Endothelial cell of umbilical vein (primary cell): Measurements from ENCODE around the gene ATP9B. TPM values are rescaled to one million over a fixed set of nuclear protein-coding genes. Genes with fewer than 3 reads are reported as not detected.

Source experiments
- BruUV-seq: library from RNA; stranded (reverse); fragments of 400-500 nt; replicated peaks from 2 replicates; lab custom pipeline; 2021; lab: Mats Ljungman, UMichigan
- CTCF ChIA-PET: fragments of 300-600, 350-600 bp; sonication (Branson Sonifier 250); formaldehyde crosslinking; loops from one replicate; lab custom pipeline; 2021; ENCODE audit warnings: antibody characterized with exemption, inconsistent platforms; lab: Charles Lee
- POLR2A ChIA-PET: fragments of 300-600, 350-600 bp; sonication (Branson Sonifier 250); formaldehyde crosslinking; loops from one replicate; lab custom pipeline; 2021; ENCODE audit warnings: antibody characterized with exemption, inconsistent platforms; lab: Charles Lee
- DNase-seq: peaks from one replicate; pipeline ENCODE4 v3.0.0-alpha.2; 2011; ENCODE audit warnings: low read depth, low spot score
- FAIRE-seq: peaks from 2 replicates; lab custom pipeline; 2011; peaks lifted over from hg19 to GRCh38; lab: Jason Lieb, UNC
- H2AFZ ChIP-seq: 2 replicates; pipeline ENCODE4 v1.6.0; 2012; ENCODE audit warnings: low read depth, low read length, control low read depth, inconsistent platforms
- H3K27ac ChIP-seq: 2 replicates; pipeline ENCODE4 v1.5.1; 2011; ENCODE audit warnings: low read depth, mild to moderate bottlenecking, control low read depth, low read length, moderate library complexity; ENCODE audit not compliant: insufficient read depth
- H3K27me3 ChIP-seq, 2 experiments: 2 replicates each; pipeline versions ENCODE4 v1.6.0 to v1.6.1; 2011; ENCODE audit warnings: low read length in 2 of 2, mixed read lengths in 1 of 2; ENCODE audit not compliant: control insufficient read depth in 2 of 2, insufficient read depth in 2 of 2
- H3K36me3 ChIP-seq, 2 experiments: 2 replicates in 1 of 2; 3 replicates in 1 of 2; pipeline ENCODE4 v1.5.1; 2011; ENCODE audit warnings: low read length in 2 of 2, mild to moderate bottlenecking in 1 of 2, moderate library complexity in 1 of 2; ENCODE audit not compliant: control insufficient read depth in 2 of 2, insufficient read depth in 2 of 2; ENCODE audit errors: extremely low read depth in 1 of 2
- H3K4me1 ChIP-seq: 3 replicates; pipeline ENCODE4 v1.5.1; 2011; ENCODE audit warnings: mild to moderate bottlenecking, low read length; ENCODE audit not compliant: control insufficient read depth, insufficient read depth; ENCODE audit errors: extremely low read depth
- H3K4me2 ChIP-seq: 2 replicates; pipeline ENCODE4 v1.6.1; 2011; ENCODE audit warnings: low read length, control low read depth, mixed read lengths; ENCODE audit not compliant: insufficient read depth
- H3K4me3 ChIP-seq, 3 experiments: fragments of 200-600 bp in 1 of 3; sonication (generic), shearing (Covaris generic) in 1 of 3; replicated peaks in 1 of 3; 2 replicates each; pipeline ENCODE4 v1.5.1; 2011 to 2016; ENCODE audit warnings: control low read depth in 3 of 3, low read length in 3 of 3, mild to moderate bottlenecking in 2 of 3, inconsistent platforms in 1 of 3, low read depth in 1 of 3, moderate library complexity in 1 of 3; ENCODE audit not compliant: insufficient read depth in 1 of 3
- H3K79me2 ChIP-seq: 2 replicates; pipeline ENCODE4 v1.6.0; 2012; ENCODE audit warnings: low read length, inconsistent platforms; ENCODE audit not compliant: control insufficient read depth, insufficient read depth
- H3K9ac ChIP-seq: replicated peaks from 2 replicates; pipeline ENCODE3; 2011; ENCODE audit warnings: low read length, control low read depth; ENCODE audit not compliant: insufficient read depth; ENCODE audit errors: extremely low read depth
- H3K9me1 ChIP-seq: replicated peaks from 3 replicates; pipeline ENCODE4 v1.6.0; 2011; ENCODE audit warnings: mild to moderate bottlenecking, low read length; ENCODE audit not compliant: control insufficient read depth, insufficient read depth; ENCODE audit errors: extremely low read depth
- H3K9me3 ChIP-seq: replicated peaks from 2 replicates; pipeline ENCODE4 v1.5.1; 2012; ENCODE audit warnings: low read length, inconsistent platforms; ENCODE audit not compliant: control insufficient read depth, insufficient read depth
- H4K20me1 ChIP-seq: replicated peaks from 2 replicates; pipeline ENCODE3; 2011; ENCODE audit warnings: mild to moderate bottlenecking, low read length; ENCODE audit not compliant: control insufficient read depth, insufficient read depth; ENCODE audit errors: extremely low read depth
- EZH2 ChIP-seq: IDR thresholded peaks from 2 replicates; pipeline ENCODE4 v1.6.1; 2012; ENCODE audit warnings: borderline replicate concordance, low read depth, mild to moderate bottlenecking, moderate library complexity, low read length, inconsistent platforms; ENCODE audit not compliant: severe bottlenecking
- FOS ChIP-seq: IDR thresholded peaks from 2 replicates; pipeline ENCODE4 v1.6.1; 2011; ENCODE audit warnings: mild to moderate bottlenecking, low read length, moderate library complexity, borderline replicate concordance; ENCODE audit not compliant: insufficient read depth
- JUN ChIP-seq: IDR thresholded peaks from 2 replicates; pipeline ENCODE4 v1.6.1; 2011; ENCODE audit warnings: borderline replicate concordance, low read depth; ENCODE audit not compliant: insufficient read length, insufficient read depth
- MYC ChIP-seq: IDR thresholded peaks from one replicate; pipeline ENCODE4 v1.6.1; 2011; ENCODE audit warnings: mild to moderate bottlenecking, low read depth, low read length
- POLR2A ChIP-seq: IDR thresholded peaks from 2 replicates; pipeline ENCODE4 v1.6.1; 2012; ENCODE audit warnings: low read depth, mild to moderate bottlenecking, control low read depth, low read length
- POLR2AphosphoS5 ChIP-seq: IDR thresholded peaks from 2 replicates; pipeline ENCODE4 v1.6.1; 2012; ENCODE audit warnings: low read depth, mild to moderate bottlenecking, control low read depth, low read length, moderate library complexity; ENCODE audit not compliant: insufficient read depth
- dilution Hi-C: fragments of 300-500 bp; cut with MboI; formaldehyde crosslinking; loops from one replicate; pipeline ENCODE4 v1.15.0; 2019; ENCODE audit warnings: low sequenced_read_pairs; ENCODE audit not compliant: extremely low pct_ligation_motif_present
- intact Hi-C: fragments of 100-400 bp; cut with micrococcal nuclease; formaldehyde crosslinking; loops from one replicate; pipeline ENCODE4 v1.10.0; 2022
- polyA plus RNA-seq, 4 experiments: library from polyadenylated mRNA; depleted of rRNA in 3 of 4; stranded (reverse) in 3 of 4; unstranded in 1 of 4; fragments of >200 nt; gene quantifications; 2 replicates each; pipeline versions ENCODE4 v1.2.1 to v1.2.3, GENCODE V29; 2011 to 2012; ENCODE audit warnings: missing spikeins in 1 of 4
- total RNA-seq: library from RNA; stranded (reverse); gene quantifications from 2 replicates; pipeline ENCODE4 v1.2.3, GENCODE V29; 2021
- TF ChIP-seq, protein P1 (sequence below), 2 donors: IDR thresholded peaks; 1 replicate in 1 of 2; 2 replicates in 1 of 2; pipeline ENCODE4 v1.5.1; 2011; ENCODE audit warnings: low read length in 2 of 2, mild to moderate bottlenecking in 2 of 2, moderate library complexity in 2 of 2, control low read depth in 1 of 2, inconsistent platforms in 1 of 2, low read depth in 1 of 2; ENCODE audit not compliant: insufficient read depth in 1 of 2; ENCODE audit errors: extremely low read depth in 1 of 2
- TF ChIP-seq, protein P2 (sequence below): IDR thresholded peaks from 2 replicates; pipeline ENCODE4 v1.6.1; 2011; ENCODE audit not compliant: insufficient read depth, insufficient read length

ATP9B gene
- total and polyA plus RNA-seq, 2 donors (not counting 3 experiments of a cell fraction or from before 2014, with no cell fraction given): 14.6 to 18.2 TPM

DNA sequence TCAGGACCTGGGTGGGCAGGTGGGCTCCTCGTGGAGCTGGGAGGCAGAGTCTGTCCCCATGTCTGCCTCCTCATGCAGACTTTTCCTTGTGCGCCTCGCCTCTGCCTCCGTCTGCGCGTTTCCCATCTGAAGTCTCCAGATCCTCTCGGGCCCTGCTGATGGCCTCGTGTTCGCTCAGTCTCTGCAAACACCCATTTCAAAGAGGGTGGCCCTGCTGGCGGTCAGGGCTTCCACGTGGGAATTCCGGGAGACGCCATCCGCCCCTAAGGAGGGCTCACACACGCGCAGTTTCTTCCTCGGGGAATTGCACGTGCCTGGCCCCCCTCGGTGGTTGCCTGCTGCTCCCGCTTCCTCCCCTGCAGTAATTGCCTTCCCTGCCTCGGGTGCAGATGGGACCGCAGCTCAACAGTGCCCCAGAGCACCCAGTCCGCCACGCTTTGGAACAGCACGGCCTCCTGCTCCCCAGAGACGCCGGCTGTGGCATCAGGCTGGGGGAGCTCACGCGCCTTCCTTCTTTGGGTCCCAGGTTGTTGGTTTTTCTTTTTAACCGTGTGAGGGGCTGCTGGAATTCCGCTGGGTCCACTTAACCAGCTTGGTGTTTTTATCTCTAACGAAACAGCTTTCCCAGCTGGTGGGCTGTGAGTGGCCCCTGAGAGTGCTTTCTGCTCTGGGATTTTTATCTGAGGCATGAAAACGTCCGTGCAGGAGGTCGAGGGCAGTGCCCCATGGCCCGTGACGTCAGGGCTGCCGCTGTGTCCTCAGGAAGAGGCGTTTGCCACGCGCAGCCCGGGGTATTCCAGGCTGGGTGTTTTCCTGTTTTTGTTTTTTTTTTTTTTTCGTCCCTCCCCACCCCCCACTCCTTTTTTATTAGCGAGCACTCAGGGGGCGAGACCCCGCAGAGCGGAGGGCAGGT, 342.7 kb downstream of the ATP9B start:
- CTCF ChIA-PET: interaction anchor here (1.2 to 2.6 kb wide), 2 partner anchors 8 to 19 kb away, joined by 3 to 10 read pairs; no protein-coding TSS in a partner anchor
- Histone ChIP-seq H3K79me2 (peaks cover 4% of the 10 kb centered on the region), H3K36me3 (peaks cover 0 to 8% of the 10 kb centered on the region in 2 experiments), H3K4me3 (no peak overlapping the region), H3K4me1 (peaks cover 12% of the 10 kb centered on the region), H2AFZ (no peak overlapping the region), H3K9ac (peak overlapping the region; percentile 30), H3K9me1 (no peaks in the 10 kb centered on the region), H3K9me3 (no peaks in the 10 kb centered on the region), H3K27me3 (no peaks in the 10 kb centered on the region), H3K4me2 (no peak overlapping the region), H4K20me1 (no peaks in the 10 kb centered on the region), H3K27ac (peak overlapping the region; percentile 44)
- POLR2A ChIA-PET: no interaction called here
- no TSS peak for BruUV-seq
- FAIRE-seq: peak; percentile 86
- TF ChIP-seq POLR2A (no peak), JUN (no peak), POLR2AphosphoS5 (no peak), EZH2 (no peak), FOS (no peak), MYC (no peak)
- TF ChIP-seq, protein P1, sequence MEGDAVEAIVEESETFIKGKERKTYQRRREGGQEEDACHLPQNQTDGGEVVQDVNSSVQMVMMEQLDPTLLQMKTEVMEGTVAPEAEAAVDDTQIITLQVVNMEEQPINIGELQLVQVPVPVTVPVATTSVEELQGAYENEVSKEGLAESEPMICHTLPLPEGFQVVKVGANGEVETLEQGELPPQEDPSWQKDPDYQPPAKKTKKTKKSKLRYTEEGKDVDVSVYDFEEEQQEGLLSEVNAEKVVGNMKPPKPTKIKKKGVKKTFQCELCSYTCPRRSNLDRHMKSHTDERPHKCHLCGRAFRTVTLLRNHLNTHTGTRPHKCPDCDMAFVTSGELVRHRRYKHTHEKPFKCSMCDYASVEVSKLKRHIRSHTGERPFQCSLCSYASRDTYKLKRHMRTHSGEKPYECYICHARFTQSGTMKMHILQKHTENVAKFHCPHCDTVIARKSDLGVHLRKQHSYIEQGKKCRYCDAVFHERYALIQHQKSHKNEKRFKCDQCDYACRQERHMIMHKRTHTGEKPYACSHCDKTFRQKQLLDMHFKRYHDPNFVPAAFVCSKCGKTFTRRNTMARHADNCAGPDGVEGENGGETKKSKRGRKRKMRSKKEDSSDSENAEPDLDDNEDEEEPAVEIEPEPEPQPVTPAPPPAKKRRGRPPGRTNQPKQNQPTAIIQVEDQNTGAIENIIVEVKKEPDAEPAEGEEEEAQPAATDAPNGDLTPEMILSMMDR (IDR thresholded peaks at IDR 0.05; ENCODE audit: extremely low read depth in 1 of 2, insufficient read depth in 1 of 2, low read depth in 1 of 2, low read length in 2 of 2): no peak
- TF ChIP-seq, protein P2, sequence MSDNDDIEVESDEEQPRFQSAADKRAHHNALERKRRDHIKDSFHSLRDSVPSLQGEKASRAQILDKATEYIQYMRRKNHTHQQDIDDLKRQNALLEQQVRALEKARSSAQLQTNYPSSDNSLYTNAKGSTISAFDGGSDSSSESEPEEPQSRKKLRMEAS: no peak
- dilution Hi-C loops: no loop called here
- peak; percentile 81 for DNase-seq
- intact Hi-C loops: no loop called here
